HCT116 (cell line): ENCODE results near the gene TCF12. TPM values are rescaled to one million over a fixed set of nuclear protein-coding genes. Genes with fewer than 3 reads are reported as not detected.

ENCODE experiments used
- ATAC-seq: fragments of 200-7000 bp; cut with Tn5 transposase; 2 replicates; pipeline ENCODE4 v1.9.1; 2020; ENCODE audit warnings: mild to moderate bottlenecking, moderate library complexity
- BruUV-seq: library from RNA; stranded (reverse); fragments of 400-500 nt; replicated peaks from 2 replicates; lab custom pipeline; 2021; lab: Mats Ljungman, UMichigan
- CTCF ChIA-PET: fragments of 300-600 bp; sonication (Branson Sonifier 250); formaldehyde crosslinking; loops from one replicate; lab custom pipeline; 2021; ENCODE audit warnings: antibody characterized with exemption; lab: Charles Lee
- POLR2A ChIA-PET: fragments of 300-600, 350-600 bp; sonication (Branson Sonifier 250); formaldehyde crosslinking; loops from one replicate; lab custom pipeline; 2021; ENCODE audit warnings: antibody characterized with exemption; lab: Charles Lee
- RAD21 ChIA-PET, 2 experiments: fragments of 300-600 bp; sonication (Branson Sonifier 250); formaldehyde crosslinking; loops; one replicate each; lab custom pipeline; 2023; ENCODE audit warnings: low total read pairs in 2 of 2; ENCODE audit not compliant: uncharacterized antibody in 2 of 2, unreplicated experiment in 2 of 2, low non-redundant PET in 1 of 2; lab: Charles Lee
- DNase-seq: peaks from one replicate; pipeline ENCODE4 v3.0.0-alpha.2; 2010; ENCODE audit warnings: low read depth, low spot score
- H2AFZ ChIP-seq: fragments of 200-600 bp; shearing (Covaris generic), sonication (generic); 2 replicates; pipeline ENCODE4 v1.6.1; 2017; ENCODE audit warnings: low read depth, mixed run types, mixed read lengths, antibody characterized with exemption, low read length; ENCODE audit not compliant: poor library complexity, severe bottlenecking
- H3K27ac ChIP-seq: 2 replicates; pipeline ENCODE4 v1.5.1; 2012; ENCODE audit warnings: low read depth, low read length
- H3K27me3 ChIP-seq: fragments of 200-600 bp; sonication (generic); 2 replicates; pipeline ENCODE4 v1.6.1; 2016; ENCODE audit warnings: mixed run types, low read length, mixed read lengths; ENCODE audit not compliant: insufficient read depth
- H3K36me3 ChIP-seq, 2 experiments: fragments of 200-500 bp in 1 of 2; fragments of 200-600 bp in 1 of 2; sonication (Bioruptor generic) in 1 of 2; sonication (generic) in 1 of 2; 2 replicates each; pipeline versions ENCODE4 v1.5.1 to v1.6.1; 2014 to 2016; ENCODE audit warnings: low read length in 2 of 2, inconsistent platforms in 1 of 2, mixed read lengths in 1 of 2, mixed run types in 1 of 2; ENCODE audit not compliant: insufficient read depth in 2 of 2, control insufficient read depth in 1 of 2
- H3K4me1 ChIP-seq, 2 experiments: fragments of 200-600 bp in 1 of 2; sonication (generic) in 1 of 2; 2 replicates each; pipeline versions ENCODE4 v1.5.1 to v1.6.1; 2012 to 2017; ENCODE audit warnings: low read length in 2 of 2, inconsistent platforms in 1 of 2, mild to moderate bottlenecking in 1 of 2, mixed read lengths in 1 of 2, mixed run types in 1 of 2, moderate library complexity in 1 of 2; ENCODE audit not compliant: insufficient read depth in 2 of 2, control insufficient read depth in 1 of 2
- H3K4me2 ChIP-seq: fragments of 200-600 bp; sonication (generic); 2 replicates; pipeline ENCODE4 v1.6.1; 2017; ENCODE audit warnings: mixed run types, low read length, mixed read lengths
- H3K4me3 ChIP-seq, 2 experiments: fragments of 200-600 bp in 1 of 2; sonication (generic) in 1 of 2; replicated peaks in 1 of 2; 2 replicates each; pipeline ENCODE4 v1.5.1; 2011 to 2016; ENCODE audit warnings: low read length in 2 of 2, control low read depth in 1 of 2, low read depth in 1 of 2, mild to moderate bottlenecking in 1 of 2, mixed read lengths in 1 of 2, mixed run types in 1 of 2
- H3K79me2 ChIP-seq: fragments of 200-600 bp; sonication (generic); 2 replicates; pipeline ENCODE4 v1.6.1; 2017; ENCODE audit warnings: mild to moderate bottlenecking, mixed run types, low read length, moderate library complexity, mixed read lengths; ENCODE audit not compliant: insufficient read depth
- H3K9ac ChIP-seq: fragments of 200-600 bp; sonication (generic); 2 replicates; pipeline ENCODE4 v1.6.1; 2016; ENCODE audit warnings: low read length, mixed read lengths
- H3K9me2 ChIP-seq: fragments of 200-600 bp; sonication (generic), shearing (Covaris generic); 2 replicates; pipeline ENCODE4 v1.6.1; 2017; ENCODE audit warnings: mixed run types, mild to moderate bottlenecking, moderate library complexity; ENCODE audit not compliant: insufficient read depth
- H3K9me3 ChIP-seq, 2 experiments: fragments of 200-500 bp in 1 of 2; fragments of 200-600 bp in 1 of 2; sonication (Bioruptor generic) in 1 of 2; sonication (generic) in 1 of 2; 2 replicates each; pipeline ENCODE4 v1.6.1; 2014 to 2017; ENCODE audit warnings: low read length in 2 of 2, mixed read lengths in 2 of 2, inconsistent platforms in 1 of 2, low read depth in 1 of 2, mild to moderate bottlenecking in 1 of 2, mixed run types in 1 of 2, moderate library complexity in 1 of 2; ENCODE audit not compliant: control insufficient read depth in 1 of 2, insufficient read depth in 1 of 2
- H4K20me1 ChIP-seq: fragments of 200-600 bp; sonication (generic), shearing (Covaris generic); 2 replicates; pipeline ENCODE4 v1.6.1; 2017; ENCODE audit warnings: mixed run types, mild to moderate bottlenecking, moderate library complexity; ENCODE audit not compliant: insufficient read depth
- CBX3 ChIP-seq: IDR thresholded peaks from 2 replicates; pipeline ENCODE4 v1.6.1; 2012; ENCODE audit warnings: low read depth
- CEBPB ChIP-seq: IDR thresholded peaks from 2 replicates; pipeline ENCODE4 v1.6.1; 2012; ENCODE audit warnings: low read depth
- EZH2phosphoT487 ChIP-seq: fragments of 200-600 bp; IDR thresholded peaks from 2 replicates; pipeline ENCODE4 v1.6.1; 2018; ENCODE audit warnings: antibody characterized with exemption, borderline replicate concordance
- JUND ChIP-seq: IDR thresholded peaks from 2 replicates; pipeline ENCODE4 v1.6.1; 2012
- POLR2AphosphoS5 ChIP-seq: IDR thresholded peaks from 2 replicates; pipeline ENCODE4 v1.6.1; 2011; ENCODE audit warnings: mild to moderate bottlenecking, low read depth, low read length, moderate library complexity
- RAD21 ChIP-seq: IDR thresholded peaks from 2 replicates; pipeline ENCODE4 v1.6.1; 2012; ENCODE audit warnings: low read depth, mild to moderate bottlenecking
- SIN3A ChIP-seq: IDR thresholded peaks from 2 replicates; pipeline ENCODE4 v1.6.1; 2012; ENCODE audit warnings: low read depth
- SP1 ChIP-seq: IDR thresholded peaks from 2 replicates; pipeline ENCODE4 v1.6.1; 2012; ENCODE audit warnings: low read depth
- SRF ChIP-seq: IDR thresholded peaks from 2 replicates; pipeline ENCODE4 v1.6.1; 2012; ENCODE audit warnings: low read depth
- YY1 ChIP-seq: IDR thresholded peaks from 2 replicates; pipeline ENCODE4 v1.6.1; 2011; ENCODE audit warnings: low read length, low read depth, moderate library complexity, mild to moderate bottlenecking; ENCODE audit not compliant: insufficient replicate concordance; ENCODE audit errors: extremely low read depth
- ZNF274 ChIP-seq: fragments of 200-500 bp; sonication (Bioruptor generic); IDR thresholded peaks from 2 replicates; pipeline ENCODE4 v1.6.1; 2014; ENCODE audit warnings: mild to moderate bottlenecking, low read depth, low read length, inconsistent platforms
- intact Hi-C: fragments of 100-400 bp; cut with micrococcal nuclease; formaldehyde crosslinking; loops from 2 replicates; pipeline ENCODE4 v1.10.0; 2022
- total RNA-seq: library from RNA; stranded (reverse); gene quantifications from one replicate; pipeline ENCODE4 v1.2.1, GENCODE V29; 2021; ENCODE audit not compliant: unreplicated experiment
- TF ChIP-seq, protein P1 (sequence below): IDR thresholded peaks from 2 replicates; pipeline ENCODE4 v1.6.1; 2012

TCF12 gene
- total RNA-seq, 1 experiment from 2014 or later: 71.6 TPM

DNA sequence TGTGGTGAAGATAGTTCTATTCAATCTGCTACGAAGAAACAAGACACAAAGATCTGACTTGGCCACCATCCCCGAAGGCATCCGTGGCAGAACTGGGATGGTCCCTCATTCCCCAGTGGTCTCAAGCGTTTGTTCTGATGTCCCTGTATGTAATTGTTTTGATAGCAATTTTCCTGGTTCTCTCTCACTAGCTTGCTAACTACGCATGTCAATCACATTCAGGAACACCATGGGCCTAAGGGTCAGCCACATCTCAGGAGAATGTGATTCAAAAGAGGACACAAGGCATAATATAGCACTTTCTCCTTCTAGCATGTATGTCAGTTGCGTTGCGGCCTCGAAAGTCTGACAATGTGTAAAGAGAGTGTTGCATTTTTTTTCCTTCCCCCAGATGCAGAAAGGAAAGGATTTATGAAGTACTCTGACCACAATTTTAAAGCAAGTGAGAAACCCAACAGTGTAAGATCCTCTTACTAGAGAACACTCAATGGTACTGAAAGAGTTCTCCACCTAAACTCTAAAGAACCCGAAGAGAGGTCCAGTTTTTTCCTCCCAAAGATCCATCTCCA, 32.0 kb upstream of the TCF12 start:
- Histone ChIP-seq H4K20me1 (no peaks in the 10 kb centered on the region), H2AFZ (no peak overlapping the region), H3K4me2 (peak overlapping the region; percentile 96), H3K27me3 (no peaks in the 10 kb centered on the region), H3K9ac (peak overlapping the region; percentile 79), H3K27ac (peak overlapping the region; percentile 92), H3K9me3 (no peaks in the 10 kb centered on the region), H3K4me1 (peaks cover 16 to 17% of the 10 kb centered on the region in 2 experiments), H3K79me2 (no peaks in the 10 kb centered on the region), H3K36me3 (no peaks in the 10 kb centered on the region), H3K9me2 (no peaks in the 10 kb centered on the region), H3K4me3 (peak overlapping the region; percentile 35 to 69)
- ChIA-PET POLR2A (interaction anchor here (1.1 kb wide), 1 partner anchor 32 kb away, joined by 9 read pairs; the partner anchor contains the start of gene TCF12), RAD21 (no interaction called here), CTCF (interaction anchor here (0.8 kb wide), 1 partner anchor 17 kb away, joined by 3 read pairs; no protein-coding TSS in a partner anchor)
- TF ChIP-seq EZH2phosphoT487: no peak
- no peak for TF ChIP-seq POLR2AphosphoS5
- TF ChIP-seq CBX3: no peak
- TF ChIP-seq SIN3A: no peak
- TF ChIP-seq ZNF274: no peak
- TF ChIP-seq JUND: no peak
- no peak for TF ChIP-seq CEBPB
- TF ChIP-seq SRF: no peak
- TF ChIP-seq, protein P1, sequence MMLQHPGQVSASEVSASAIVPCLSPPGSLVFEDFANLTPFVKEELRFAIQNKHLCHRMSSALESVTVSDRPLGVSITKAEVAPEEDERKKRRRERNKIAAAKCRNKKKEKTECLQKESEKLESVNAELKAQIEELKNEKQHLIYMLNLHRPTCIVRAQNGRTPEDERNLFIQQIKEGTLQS: no peak
- TF ChIP-seq RAD21: no peak
- no peak for TF ChIP-seq SP1
- TF ChIP-seq YY1: no peak
- ATAC-seq (no peak), DNase-seq (no peak)
- BruUV-seq: TSS peak; percentile 97
- intact Hi-C loops: no loop called here
